GM19025 (cell line): Measurements from ENCODE around the gene TTYH2.
A peak's percentile ranks its signal among the peaks of the same experiment; 100 is the strongest.
"Not testable (repeated sequence)": the region's sequence is repeated elsewhere in the genome, so short reads cannot be mapped to it uniquely, and the experiment has no call there.

Experiments used
- ATAC-seq: cut with Tn5 transposase; IDR thresholded peaks from one replicate; pipeline ENCODE4 v1.9.1; 2021; ENCODE audit warnings: mild to moderate bottlenecking, low read depth, moderate library complexity; ENCODE audit not compliant: unreplicated experiment

TTYH2 gene

DNA sequence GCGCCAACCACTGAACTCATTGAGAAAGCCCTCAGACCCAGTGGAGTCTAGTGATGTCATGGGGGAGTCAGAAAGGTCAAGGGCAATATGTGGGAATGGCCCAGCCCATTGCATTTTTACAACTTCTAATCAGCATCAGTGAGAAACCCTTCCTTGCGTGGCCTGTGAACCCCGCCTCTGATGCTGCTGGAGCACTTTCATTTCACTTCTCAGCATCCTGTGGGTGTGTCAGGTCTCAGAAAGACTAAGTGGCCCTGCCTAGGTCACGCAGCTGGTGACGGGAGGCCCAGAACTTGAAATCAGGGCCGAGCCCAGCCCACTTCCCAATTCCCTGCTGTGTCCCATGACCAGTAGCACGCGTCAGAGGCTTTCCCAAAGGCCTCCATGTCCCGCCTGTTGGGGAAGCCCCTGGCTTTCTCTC, 66.7 kb downstream of the TTYH2 start:
- ATAC-seq = peak; percentile 48

GRCh38 chr17:74281799-74282198, 68.4 kb downstream of the TTYH2 start:
- no peak for ATAC-seq

- ATAC-seq = not testable (repeated sequence)
These were observed 68.9 kb downstream of the TTYH2 start for GRCh38 chr17:74282274-74282586.

- ATAC-seq = no peak
These were observed 69.4 kb downstream of the TTYH2 start for GRCh38 chr17:74282587-74283370.

DNA sequence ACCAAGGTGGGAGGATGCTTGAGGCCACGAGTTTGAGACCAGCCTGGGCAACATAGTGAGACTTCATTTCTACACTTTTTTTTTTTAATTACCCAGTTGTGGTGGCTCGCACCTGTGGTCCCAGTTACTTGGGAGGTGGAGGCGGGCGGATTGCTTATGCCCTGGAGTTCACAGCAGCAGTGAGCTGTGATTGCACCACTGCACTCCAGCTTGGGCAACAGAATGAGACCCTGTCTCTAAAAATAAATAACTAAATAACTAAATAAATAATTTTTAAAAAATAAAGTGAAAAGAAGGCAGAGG, 70.0 kb downstream of the TTYH2 start:
- ATAC-seq = no peak

DNA sequence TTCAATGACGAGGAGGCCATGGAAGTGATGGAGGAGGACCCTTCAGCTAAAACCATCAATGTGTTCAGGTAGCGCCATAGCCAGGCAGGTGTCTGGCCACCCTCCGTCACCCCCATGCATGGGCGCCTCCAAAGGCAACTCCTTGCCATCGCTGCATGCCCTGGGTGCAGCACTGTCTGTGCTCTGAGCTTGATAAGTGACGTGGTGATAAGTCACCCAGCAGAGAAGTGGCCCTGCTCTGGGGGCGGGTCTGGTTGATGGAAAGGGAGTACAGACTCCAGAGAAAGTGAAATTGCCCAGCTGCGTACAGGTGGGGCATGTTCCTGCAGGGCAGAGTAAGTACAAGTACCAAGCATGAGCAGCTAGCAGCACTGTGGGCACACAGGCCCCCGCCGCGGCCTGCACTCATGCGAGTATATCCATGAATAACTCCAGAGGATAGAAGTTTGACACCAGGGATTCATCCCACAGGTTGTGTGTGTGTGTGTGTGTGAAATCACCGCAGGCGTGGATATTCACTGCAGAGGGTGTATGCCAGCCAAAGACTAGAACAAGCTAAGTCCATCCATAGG, 73.7 kb downstream of the TTYH2 start:
- ATAC-seq = no peak

- peak; percentile 74 for ATAC-seq
These were observed 75.4 kb downstream of the TTYH2 start for GRCh38 chr17:74288785-74289184.

DNA sequence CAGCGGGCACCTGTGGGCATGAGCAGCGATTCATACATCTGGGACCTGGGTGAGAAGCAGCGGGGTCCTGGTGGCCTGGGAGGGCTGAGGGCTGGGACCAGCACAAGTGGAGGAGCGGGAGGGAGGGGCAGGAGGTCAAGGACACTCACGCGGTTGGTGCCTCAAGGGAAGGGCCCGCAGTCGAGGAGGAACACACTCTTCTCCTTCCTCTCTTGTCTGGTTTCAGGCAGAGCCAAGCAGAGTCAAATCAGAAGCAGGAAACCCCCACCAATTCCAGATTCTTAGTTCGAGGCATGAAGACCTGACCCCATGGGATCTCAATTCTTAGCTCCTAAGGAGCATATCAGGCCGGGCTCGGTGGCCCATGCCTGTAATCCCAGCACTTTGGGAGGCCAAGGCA, 76.3 kb downstream of the TTYH2 start:
- no peak for ATAC-seq

DNA sequence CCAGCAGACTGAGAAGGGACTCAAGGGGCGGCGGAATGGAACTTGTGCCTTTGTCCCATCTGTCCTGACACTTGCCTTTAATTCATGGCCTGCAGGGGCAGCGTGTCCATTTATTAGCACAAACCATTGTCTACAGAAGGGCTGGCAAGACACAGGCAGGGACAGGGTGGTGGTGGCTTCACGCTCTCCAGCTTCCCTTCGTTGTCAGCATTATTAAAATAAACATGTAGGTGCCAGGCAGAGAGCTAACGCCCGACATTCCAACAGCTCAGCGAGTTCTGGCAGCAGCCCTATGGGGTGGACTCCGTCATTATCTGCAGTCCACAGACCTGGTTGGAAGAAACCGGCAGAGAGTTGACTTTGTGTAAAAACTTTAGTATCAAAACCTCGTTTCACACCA, 77.0 kb downstream of the TTYH2 start:
- ATAC-seq = no peak

DNA sequence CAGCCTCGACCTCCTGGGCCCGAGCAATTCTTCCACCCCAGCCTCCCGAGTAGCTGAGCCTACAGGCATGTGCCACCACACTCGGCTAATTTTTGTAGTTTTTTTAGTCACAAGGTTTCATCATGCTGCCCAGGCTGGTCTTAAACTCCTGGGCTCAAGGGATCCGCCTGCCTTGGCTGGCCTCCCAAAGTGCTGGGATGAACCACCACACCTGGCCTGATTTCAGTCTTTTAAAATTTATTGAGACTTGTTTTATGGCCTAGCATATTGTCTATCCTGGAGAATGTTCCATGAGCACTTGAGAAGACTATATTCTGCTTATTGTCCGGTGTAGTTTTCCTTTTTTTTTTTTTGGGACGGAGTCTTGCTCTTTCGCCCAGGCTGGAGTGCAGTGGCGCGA, 79.1 kb downstream of the TTYH2 start:
- ATAC-seq = no peak

- no peak for ATAC-seq
These were observed 82.5 kb downstream of the TTYH2 start for GRCh38 chr17:74295625-74296547.

DNA sequence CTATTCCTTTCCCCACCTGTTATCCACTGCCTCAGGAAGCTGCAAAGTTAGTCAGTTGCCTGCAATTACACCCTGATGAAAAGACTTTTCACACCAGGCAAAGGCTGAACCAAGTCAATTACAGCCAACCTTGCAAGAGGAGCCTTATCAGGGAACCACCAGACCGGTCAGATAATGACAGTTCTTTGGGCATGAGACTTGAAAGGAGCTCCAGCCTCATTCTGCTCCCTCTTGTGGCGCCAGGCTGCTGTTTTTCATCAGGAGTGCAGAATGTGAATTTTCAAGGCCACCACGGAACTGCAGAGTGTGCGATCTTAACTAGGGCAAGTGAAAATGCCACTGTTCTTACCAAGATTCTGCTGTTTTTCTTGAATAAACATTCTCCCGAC, 83.2 kb downstream of the TTYH2 start:
- ATAC-seq = no peak

GRCh38 chr17:74297941-74298340, 84.6 kb downstream of the TTYH2 start:
- no peak for ATAC-seq

DNA sequence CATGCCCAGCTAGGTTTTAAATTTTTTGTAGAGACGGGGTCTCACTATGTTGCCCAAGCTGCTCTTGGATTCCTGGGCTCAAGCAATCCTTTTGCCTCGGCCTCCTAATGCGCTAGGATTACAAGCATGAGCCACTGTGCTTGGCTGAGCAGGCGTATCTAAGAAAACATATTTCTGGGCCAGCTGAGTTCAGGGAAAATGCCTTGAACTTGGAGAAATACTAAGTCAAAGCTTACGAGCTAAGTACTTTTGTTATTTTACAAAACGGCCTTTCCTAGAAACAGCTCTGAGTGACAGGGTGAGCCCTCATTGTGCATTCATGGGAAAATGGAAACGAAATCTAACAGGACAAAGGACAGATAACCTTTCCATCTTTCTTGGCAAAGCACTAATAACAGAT, 85.4 kb downstream of the TTYH2 start:
- no peak for ATAC-seq

DNA sequence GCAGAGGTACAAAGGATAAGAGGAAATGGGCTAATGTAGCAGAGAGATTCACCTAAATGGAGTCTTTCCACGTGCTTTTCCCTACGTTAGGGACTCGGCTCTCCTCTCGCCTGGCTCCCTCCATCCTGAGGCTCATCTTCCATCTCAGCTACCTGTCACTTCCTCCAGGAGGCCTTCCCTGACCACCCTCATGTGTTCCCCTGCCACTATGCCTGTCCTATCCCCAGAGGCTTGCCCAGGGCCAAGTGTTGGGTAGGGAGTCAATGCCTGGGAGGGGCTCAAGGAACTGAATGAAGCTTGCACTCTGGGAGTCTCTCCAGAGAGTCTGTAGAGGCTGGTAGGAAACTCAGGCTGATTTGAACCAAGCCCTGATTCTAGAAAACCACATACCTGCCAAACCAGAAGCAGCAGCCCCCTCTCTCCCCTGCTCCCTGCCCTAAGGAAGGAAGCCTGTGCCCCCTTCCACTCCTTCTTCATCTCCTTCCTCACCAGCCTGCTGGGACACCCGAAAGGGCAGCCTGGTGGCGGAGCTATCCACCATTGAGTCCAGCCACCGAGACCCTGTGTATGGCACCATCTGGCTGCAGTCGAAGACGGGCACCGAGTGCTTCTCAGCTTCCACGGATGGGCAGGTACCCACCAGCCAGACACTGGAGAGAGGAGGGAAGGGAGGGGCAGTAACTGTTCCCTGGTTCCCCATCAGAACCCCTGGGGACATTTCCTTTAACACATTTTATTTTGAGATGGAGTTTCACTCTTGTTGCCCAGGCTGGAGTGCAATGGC, 86.0 kb downstream of the TTYH2 start:
- ATAC-seq = no peak

DNA sequence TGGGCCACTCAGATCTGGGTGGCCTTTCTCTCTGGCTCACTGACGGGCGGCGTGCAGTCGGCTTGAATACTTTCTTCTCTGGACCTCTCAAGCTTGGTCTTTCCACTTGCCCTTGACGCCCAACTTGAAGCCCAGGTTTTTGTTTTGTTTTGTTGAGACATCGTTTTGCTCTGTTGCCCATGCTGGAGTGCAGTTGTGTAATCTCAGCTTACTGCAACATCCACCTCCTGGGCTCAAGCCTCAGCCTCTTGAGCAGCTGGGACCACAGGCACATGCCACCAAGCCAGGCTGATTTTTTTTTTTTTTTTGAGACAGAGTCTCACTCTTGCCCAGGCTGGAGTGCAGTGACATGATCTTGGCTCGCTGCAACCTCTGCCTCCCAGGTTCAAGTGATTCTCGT, 89.9 kb downstream of the TTYH2 start:
- no peak for ATAC-seq

DNA sequence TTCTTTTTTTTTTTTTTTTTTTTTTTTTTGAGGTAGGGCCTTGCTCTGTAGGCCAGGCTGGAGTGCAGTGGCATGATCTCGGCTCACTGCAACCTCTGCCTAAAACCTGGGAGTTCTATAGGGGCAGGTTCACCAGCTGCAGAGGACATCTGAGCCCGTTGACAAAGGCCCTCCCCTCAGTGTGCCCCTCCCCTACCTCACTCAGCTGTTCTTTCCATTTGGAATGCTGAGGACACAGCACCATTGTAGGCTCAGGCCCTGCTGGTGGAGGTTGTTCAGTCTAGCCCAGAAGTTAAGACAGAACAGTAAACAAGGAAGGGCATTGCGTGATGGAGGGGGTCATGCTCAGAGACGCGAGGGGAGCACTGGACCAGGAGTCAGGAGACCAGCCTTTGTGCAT, 90.8 kb downstream of the TTYH2 start:
- no peak for ATAC-seq

- ATAC-seq = no peak
These were observed 92.7 kb downstream of the TTYH2 start for GRCh38 chr17:74305865-74306654.

DNA sequence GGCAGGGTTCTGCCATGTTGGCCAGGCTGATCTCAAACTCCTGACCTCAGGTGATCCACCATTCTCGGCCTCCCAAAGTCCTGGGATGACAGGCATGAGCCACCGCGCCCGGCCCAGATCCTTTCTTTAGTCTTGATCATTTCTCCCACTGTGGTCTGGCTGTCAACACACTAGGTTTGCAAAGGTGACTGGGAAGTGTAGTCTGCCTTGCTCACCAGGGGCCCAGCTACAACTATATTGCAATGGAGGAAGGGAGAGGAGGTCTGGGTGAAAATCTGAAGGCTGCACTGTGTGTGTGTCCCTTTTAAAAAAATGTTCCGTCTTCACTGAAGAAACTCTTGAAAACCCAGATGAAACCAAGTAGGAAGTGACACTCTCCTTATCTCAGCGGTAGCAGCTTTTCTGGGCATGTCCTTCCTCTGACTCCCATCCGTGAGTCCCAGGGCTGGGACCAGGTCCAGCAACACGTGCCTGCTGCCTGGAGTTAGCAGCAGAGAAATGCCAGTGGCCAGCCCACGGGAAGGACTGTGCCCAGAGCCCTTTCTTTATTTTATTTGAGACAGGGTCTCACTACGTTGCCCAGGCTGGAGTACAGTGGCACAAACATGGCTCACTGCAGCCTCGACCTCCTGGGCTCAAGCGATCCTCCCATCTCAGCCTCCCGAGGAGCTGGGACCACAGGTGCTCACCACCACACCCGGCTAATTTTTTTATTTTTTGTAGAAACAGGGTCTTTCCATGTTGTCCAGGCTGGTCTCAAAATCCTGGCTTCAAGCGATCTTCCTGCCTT, 94.8 kb downstream of the TTYH2 start:
- ATAC-seq = no peak
